ENCODE data around the gene SRCIN1.
"Not testable (repeated sequence)": the region's sequence is repeated elsewhere in the genome, so short reads cannot be mapped to it uniquely, and the experiment has no call there.

The SRCIN1 gene

DNA sequence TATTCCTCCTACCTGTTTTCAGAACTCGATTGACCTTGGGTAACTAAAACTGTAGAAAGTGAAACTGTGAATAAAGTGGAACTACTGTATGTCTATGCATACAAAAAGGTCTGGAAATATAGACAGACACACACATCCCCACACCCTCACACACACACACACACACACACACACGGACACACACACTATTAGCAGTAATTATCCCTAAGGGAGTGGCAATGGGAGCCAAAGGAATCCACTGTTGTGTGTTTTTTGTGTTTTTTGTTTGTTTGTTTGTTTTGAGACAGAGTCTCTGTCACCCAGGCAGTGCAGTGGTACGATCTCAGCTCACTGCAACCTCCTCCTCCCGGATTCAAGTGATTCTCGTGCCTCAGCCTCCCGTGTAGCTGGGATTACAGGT is 26.6 kb upstream of the SRCIN1 start:
- Histone ChIP-seq H3K36me3 (no peaks in the 10 kb centered on the region), H3K9me3 (replicated peaks in 1 of 11) (no peaks in the 10 kb centered on the region; a peak in 1 of 22 replicates), H3K4me2 (no peak overlapping the region), H3K27me3 (no peaks in the 10 kb centered on the region), H3K27ac (no peak overlapping the region), H3K4me3 (no peak overlapping the region), H3K9ac (no peak overlapping the region), H4K20me1 (no peaks in the 10 kb centered on the region), H3K4me1 (peaks cover 0 to 6% (median 0%) of the 10 kb centered on the region in 10 experiments; a peak in 1 of 20 replicates)
- TF ChIP-seq Cebpa-rat (IDR thresholded peaks at IDR 0.05): no peak

- TF ChIP-seq Cebpa-rat (IDR thresholded peaks at IDR 0.05): no peak
- H3K4me1 ChIP-seq: peaks cover 8 to 12% (median 10%) of the 10 kb centered on the region in 10 experiments; a peak in 17 of 20 replicates
- H3K36me3 ChIP-seq: no peaks in the 10 kb centered on the region
- H4K20me1 ChIP-seq: no peaks in the 10 kb centered on the region
- no peak overlapping the region for H3K9ac ChIP-seq
- H3K9me3 ChIP-seq (replicated peaks in 1 of 11): peaks cover 0 to 10% (median 6%) of the 10 kb centered on the region in 11 experiments; a peak in 8 of 22 replicates
- no peaks in the 10 kb centered on the region for H3K27me3 ChIP-seq
- no peak overlapping the region for H3K4me3 ChIP-seq
- H3K27ac ChIP-seq: no peak overlapping the region
- H3K4me2 ChIP-seq: no peak overlapping the region
These were observed 22.7 kb upstream of the SRCIN1 start for GRCh38 chr17:38628441-38628840.

- H3K36me3 ChIP-seq: no peaks in the 10 kb centered on the region
- H3K4me1 ChIP-seq: peaks cover 8 to 12% (median 10%) of the 10 kb centered on the region in 10 experiments; a peak in 17 of 20 replicates
- no peak overlapping the region for H3K4me2 ChIP-seq
- no peak overlapping the region for H3K4me3 ChIP-seq
- TF ChIP-seq Cebpa-rat (IDR thresholded peaks at IDR 0.05): no peak
- H3K27me3 ChIP-seq: no peaks in the 10 kb centered on the region
- no peaks in the 10 kb centered on the region for H4K20me1 ChIP-seq
- H3K27ac ChIP-seq: no peak overlapping the region
- H3K9ac ChIP-seq: no peak overlapping the region
- H3K9me3 ChIP-seq (replicated peaks in 1 of 11): peaks cover 0 to 10% (median 6%) of the 10 kb centered on the region in 11 experiments; a peak in 8 of 22 replicates
These were observed 22.2 kb upstream of the SRCIN1 start for GRCh38 chr17:38627957-38628356.

DNA sequence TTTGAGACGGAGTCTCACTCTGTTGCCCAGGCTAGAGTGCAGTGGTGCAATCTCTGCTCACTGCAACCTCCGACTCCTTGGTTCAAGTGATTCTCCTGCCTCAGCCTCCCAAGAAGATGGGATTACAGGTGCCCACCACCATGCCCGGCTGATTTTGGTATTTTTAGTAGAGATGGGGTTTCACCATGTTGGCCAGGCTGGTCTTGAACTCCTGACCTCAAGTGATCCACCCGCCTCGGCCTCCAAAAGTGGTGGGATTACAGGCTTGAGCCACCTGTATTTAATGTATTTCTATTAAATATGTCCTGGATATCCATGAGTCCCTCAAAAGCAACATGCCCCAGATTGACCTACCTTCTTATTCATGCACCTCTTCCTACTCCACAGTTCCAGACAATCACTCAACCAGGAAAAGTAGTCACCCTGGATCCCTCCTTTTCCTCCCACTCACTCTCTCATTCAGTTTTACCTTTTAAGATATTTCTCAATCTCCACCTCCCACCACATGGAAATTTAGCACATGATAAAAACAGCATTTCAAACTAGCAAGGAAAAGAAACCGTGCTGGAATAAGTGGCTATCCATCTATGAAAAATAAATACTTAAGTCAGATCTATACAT is 21.0 kb upstream of the SRCIN1 start:
- H3K4me3 ChIP-seq; H3K9ac ChIP-seq; H3K27ac ChIP-seq; H3K4me2 ChIP-seq; H3K9me3 ChIP-seq (replicated peaks in 1 of 11); H4K20me1 ChIP-seq; H3K36me3 ChIP-seq; H3K27me3 ChIP-seq: not testable (repeated sequence)
- H3K4me1 ChIP-seq: peaks cover 8 to 15% (median 10%) of the 10 kb centered on the region in 10 experiments; a peak in 17 of 20 replicates

- Histone ChIP-seq H3K36me3 (no peaks in the 10 kb centered on the region), H3K4me2 (peak overlapping the region in 10 of 11 experiments; percentile 0 to 48 (median 40); a peak in 9 of 22 replicates), H3K9me3 (replicated peaks in 1 of 11) (peaks cover 0 to 10% (median 6%) of the 10 kb centered on the region in 11 experiments; a peak in 8 of 22 replicates), H3K27me3 (0 out of 22 replicates have a peak, but pooled peaks cover 0 to 4% (median 0%) of the 10 kb centered on the region in 11 experiments), H4K20me1 (no peaks in the 10 kb centered on the region), H3K9ac (no peak overlapping the region), H3K27ac (no peak overlapping the region; a peak in 1 of 22 replicates), H3K4me3 (no peak overlapping the region), H3K4me1 (peaks cover 8 to 15% (median 10%) of the 10 kb centered on the region in 10 experiments; a peak in 17 of 20 replicates)
- TF ChIP-seq Cebpa-rat (IDR thresholded peaks at IDR 0.05): no peak
These were observed 19.7 kb upstream of the SRCIN1 start for GRCh38 chr17:38625482-38625881.

GRCh38 chr17:38624782-38625355 is 19.1 kb upstream of the SRCIN1 start:
- H3K4me2 ChIP-seq: peak overlapping the region; percentile 0 to 48 (median 37); a peak in 18 of 22 replicates
- H3K4me3 ChIP-seq: 0 out of 20 replicates have a peak overlapping the region, but pooled peaks of 1 of the 10 experiments have one; percentile 6
- TF ChIP-seq Cebpa-rat (IDR thresholded peaks at IDR 0.05): peak in 9 of 11 experiments; percentile 31 to 90 (median 70); a peak in 16 of 22 replicates
- H3K27me3 ChIP-seq; H3K9me3 ChIP-seq (replicated peaks in 1 of 11); H3K27ac ChIP-seq; H3K9ac ChIP-seq; H3K36me3 ChIP-seq; H4K20me1 ChIP-seq: not testable (repeated sequence)
- peaks cover 8 to 15% (median 10%) of the 10 kb centered on the region in 10 experiments; a peak in 17 of 20 replicates for H3K4me1 ChIP-seq

GRCh38 chr17:38621538-38621937 is 15.8 kb upstream of the SRCIN1 start:
- Histone ChIP-seq H3K27me3 (peaks cover 0 to 4% (median 0%) of the 10 kb centered on the region in 11 experiments; a peak in 1 of 22 replicates), H3K9ac (no peak overlapping the region), H3K27ac (no peak overlapping the region), H3K4me2 (no peak overlapping the region), H3K4me1 (peaks cover 8 to 15% (median 11%) of the 10 kb centered on the region in 10 experiments; a peak in 17 of 20 replicates), H3K36me3 (no peaks in the 10 kb centered on the region), H3K4me3 (no peak overlapping the region), H3K9me3 (replicated peaks in 1 of 11) (peaks cover 0 to 10% (median 6%) of the 10 kb centered on the region in 11 experiments; a peak in 8 of 22 replicates), H4K20me1 (peaks cover 0 to 6% (median 0%) of the 10 kb centered on the region in 11 experiments; a peak in 1 of 22 replicates)
- no peak for TF ChIP-seq Cebpa-rat (IDR thresholded peaks at IDR 0.05)

GRCh38 chr17:38620551-38621277 is 15.0 kb upstream of the SRCIN1 start:
- H3K4me2 ChIP-seq: no peak overlapping the region
- peaks cover 0 to 6% (median 0%) of the 10 kb centered on the region in 11 experiments; a peak in 1 of 22 replicates for H4K20me1 ChIP-seq
- no peak overlapping the region for H3K4me3 ChIP-seq
- H3K9ac ChIP-seq: no peak overlapping the region
- H3K27ac ChIP-seq: no peak overlapping the region
- peaks cover 0 to 10% (median 6%) of the 10 kb centered on the region in 11 experiments; a peak in 8 of 22 replicates for H3K9me3 ChIP-seq (replicated peaks in 1 of 11)
- TF ChIP-seq Cebpa-rat (IDR thresholded peaks at IDR 0.05): no peak
- peaks cover 8 to 24% (median 16%) of the 10 kb centered on the region in 10 experiments; a peak in 17 of 20 replicates for H3K4me1 ChIP-seq
- no peaks in the 10 kb centered on the region for H3K36me3 ChIP-seq
- H3K27me3 ChIP-seq: peaks cover 0 to 4% (median 0%) of the 10 kb centered on the region in 11 experiments; a peak in 1 of 22 replicates

All from BLaER1 treated with 17β-estradiol and CSF1 and Interleukin-3, amounts not matched to agents 10 nM and 100 nM (cell line).